ENCODE measurements around the gene SNRPB. TPM values are rescaled to one million over a fixed set of nuclear protein-coding genes. Genes with fewer than 3 reads are reported as not detected.
A peak's percentile ranks its signal among the peaks of the same experiment; 100 is the strongest.

The SNRPB gene
- polyA plus RNA-seq, 4 donors = 147 to 316 (median 179) TPM

DNA sequence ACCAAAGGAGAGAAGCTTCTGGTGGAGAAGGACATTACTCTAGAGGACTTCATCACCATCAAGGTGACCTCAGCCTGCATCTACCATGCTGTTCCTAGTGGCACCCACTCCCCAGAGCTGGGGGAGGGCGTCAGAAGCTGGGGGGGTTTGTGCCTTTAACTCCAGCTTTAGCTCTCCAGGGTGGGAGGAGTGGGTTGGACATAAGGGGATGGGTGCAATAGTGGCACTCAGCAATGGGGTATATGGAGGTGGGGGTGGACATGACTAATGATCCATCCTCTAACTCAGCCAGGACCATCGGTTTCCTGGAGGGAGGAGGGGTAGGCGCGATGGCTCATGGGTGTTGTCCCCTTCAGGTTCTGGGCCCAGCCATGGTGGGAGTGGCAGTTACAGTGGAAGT, 40.1 kb downstream of the SNRPB start:
- Histone ChIP-seq H3K36me3 (ENCODE audit: control insufficient read depth in 3 of 3, insufficient read depth in 2 of 3, low read depth in 1 of 3, low read length in 3 of 3) (no peaks in the 10 kb centered on the region), H3K27ac (ENCODE audit: low read depth in 1 of 3, low read length in 2 of 3) (no peak overlapping the region), H3K9me3 (ENCODE audit: control insufficient read depth in 2 of 2, insufficient read depth in 1 of 2, low read depth in 1 of 2, low read length in 1 of 2) (no peaks in the 10 kb centered on the region), H3K4me3 (ENCODE audit: low read depth in 1 of 3, low read length in 3 of 3) (no peak overlapping the region), H3K27me3 (ENCODE audit: control insufficient read depth in 3 of 3, insufficient read depth in 3 of 3, low read length in 3 of 3) (peaks cover 0 to 8% (median 3%) of the 10 kb centered on the region in 3 donors), H3K4me1 (ENCODE audit: control insufficient read depth in 3 of 3, insufficient read depth in 2 of 3, low read depth in 1 of 3, low read length in 2 of 3) (no peaks in the 10 kb centered on the region)
- FAIRE-seq (no peak), DNase-seq (no peak)
- WGBS, 3 donors = 71 to 80% (median 77%) methylated on average over 4 of the region's 4 CpGs

DNA sequence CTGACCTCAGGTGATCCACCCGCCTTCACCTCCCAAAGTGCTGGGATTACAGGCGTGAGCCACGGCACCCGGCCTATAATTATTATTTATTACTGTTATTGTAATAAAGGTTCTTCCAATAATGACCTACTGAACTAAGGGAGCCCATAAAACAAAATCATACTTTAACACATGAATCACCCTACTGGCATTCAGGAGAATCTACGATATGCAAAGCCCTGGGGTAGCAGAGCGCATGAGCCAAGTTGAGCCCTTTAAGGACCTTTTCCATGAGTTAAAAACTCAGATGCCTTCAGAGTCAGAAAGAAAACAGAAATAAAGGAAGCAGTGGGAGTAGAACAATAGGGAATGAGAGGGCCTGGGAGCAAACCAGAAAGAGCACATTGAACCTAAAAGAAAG, 41.5 kb downstream of the SNRPB start:
- Histone ChIP-seq H3K36me3 (ENCODE audit: control insufficient read depth in 3 of 3, insufficient read depth in 2 of 3, low read depth in 1 of 3, low read length in 3 of 3) (no peaks in the 10 kb centered on the region), H3K27me3 (ENCODE audit: control insufficient read depth in 3 of 3, insufficient read depth in 3 of 3, low read length in 3 of 3) (peaks cover 0 to 8% (median 3%) of the 10 kb centered on the region in 3 donors), H3K9me3 (ENCODE audit: control insufficient read depth in 2 of 2, insufficient read depth in 1 of 2, low read depth in 1 of 2, low read length in 1 of 2) (no peaks in the 10 kb centered on the region), H3K4me3 (ENCODE audit: low read depth in 1 of 3, low read length in 3 of 3) (no peak overlapping the region), H3K27ac (ENCODE audit: low read depth in 1 of 3, low read length in 2 of 3) (no peak overlapping the region), H3K4me1 (ENCODE audit: control insufficient read depth in 3 of 3, insufficient read depth in 2 of 3, low read depth in 1 of 3, low read length in 2 of 3) (no peaks in the 10 kb centered on the region)
- WGBS, 3 donors = 29 to 68% (median 35%) methylated on average over 6 of the region's 6 CpGs
- no peak for FAIRE-seq
- no peak for DNase-seq

DNA sequence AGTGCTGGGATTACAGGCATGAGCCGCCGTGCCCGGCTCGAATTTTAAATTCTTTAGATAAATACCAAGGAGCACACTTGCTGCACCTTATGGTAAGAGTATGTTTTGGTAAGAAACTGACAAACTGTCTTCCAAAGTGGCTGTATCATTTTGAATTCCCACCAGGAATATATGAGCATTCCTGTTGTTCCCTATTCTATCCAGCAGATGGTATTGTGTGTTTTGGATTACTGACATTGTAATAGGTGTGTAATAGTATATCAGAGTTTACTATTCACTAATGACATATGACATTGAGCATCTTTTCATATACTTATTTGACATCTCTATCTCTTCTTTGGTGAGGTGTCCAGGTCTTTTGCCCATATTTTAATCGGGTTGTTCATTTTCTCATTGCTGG, 49.3 kb downstream of the SNRPB start:
- H3K4me3 ChIP-seq (ENCODE audit: low read depth in 1 of 3, low read length in 3 of 3) = no peak overlapping the region
- H3K36me3 ChIP-seq (ENCODE audit: control insufficient read depth in 3 of 3, insufficient read depth in 2 of 3, low read depth in 1 of 3, low read length in 3 of 3) = no peaks in the 10 kb centered on the region
- FAIRE-seq (no peak), DNase-seq (peak in 1 of 2 donors; percentile 6)
- no peak overlapping the region for H3K27ac ChIP-seq (ENCODE audit: low read depth in 1 of 3, low read length in 2 of 3)
- H3K4me1 ChIP-seq (ENCODE audit: control insufficient read depth in 3 of 3, insufficient read depth in 2 of 3, low read depth in 1 of 3, low read length in 2 of 3) = no peaks in the 10 kb centered on the region
- no peaks in the 10 kb centered on the region for H3K9me3 ChIP-seq (ENCODE audit: control insufficient read depth in 2 of 2, insufficient read depth in 1 of 2, low read depth in 1 of 2, low read length in 1 of 2)
- WGBS, 3 donors = 78 to 81% (median 78%) methylated on average over 5 of the region's 5 CpGs
- peaks cover 0 to 2% (median 0%) of the 10 kb centered on the region in 3 donors for H3K27me3 ChIP-seq (ENCODE audit: control insufficient read depth in 3 of 3, insufficient read depth in 3 of 3, low read length in 3 of 3)

DNA sequence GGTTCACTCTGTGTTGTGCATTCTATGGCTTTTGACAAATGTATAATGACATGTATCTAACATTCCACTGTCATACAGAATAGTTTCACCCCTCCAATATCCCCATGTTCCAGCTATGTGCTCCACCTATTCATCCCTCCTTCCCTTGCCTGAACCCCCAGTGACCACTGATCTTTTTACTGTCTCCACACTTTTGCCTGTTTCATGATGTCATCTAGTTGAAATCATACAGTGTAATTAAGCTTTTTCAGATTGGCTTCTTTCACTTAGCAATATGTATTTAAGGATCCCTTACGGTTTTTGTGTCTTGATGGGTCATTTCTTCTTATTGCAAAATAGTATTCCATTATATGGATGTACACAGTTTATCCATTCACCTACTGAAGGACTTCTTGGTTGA, 50.1 kb downstream of the SNRPB start:
- Histone ChIP-seq H3K36me3 (ENCODE audit: control insufficient read depth in 3 of 3, insufficient read depth in 2 of 3, low read depth in 1 of 3, low read length in 3 of 3) (no peaks in the 10 kb centered on the region), H3K27me3 (ENCODE audit: control insufficient read depth in 3 of 3, insufficient read depth in 3 of 3, low read length in 3 of 3) (peaks cover 0 to 6% (median 0%) of the 10 kb centered on the region in 3 donors), H3K27ac (ENCODE audit: low read depth in 1 of 3, low read length in 2 of 3) (no peak overlapping the region), H3K4me1 (ENCODE audit: control insufficient read depth in 3 of 3, insufficient read depth in 2 of 3, low read depth in 1 of 3, low read length in 2 of 3) (no peaks in the 10 kb centered on the region), H3K4me3 (ENCODE audit: low read depth in 1 of 3, low read length in 3 of 3) (no peak overlapping the region), H3K9me3 (ENCODE audit: control insufficient read depth in 2 of 2, insufficient read depth in 1 of 2, low read depth in 1 of 2, low read length in 1 of 2) (no peaks in the 10 kb centered on the region)
- WGBS, 3 donors = 50 to 71% (median 54%) methylated on average over 1 of the region's 1 CpG
- no peak for DNase-seq
- FAIRE-seq = no peak

DNA sequence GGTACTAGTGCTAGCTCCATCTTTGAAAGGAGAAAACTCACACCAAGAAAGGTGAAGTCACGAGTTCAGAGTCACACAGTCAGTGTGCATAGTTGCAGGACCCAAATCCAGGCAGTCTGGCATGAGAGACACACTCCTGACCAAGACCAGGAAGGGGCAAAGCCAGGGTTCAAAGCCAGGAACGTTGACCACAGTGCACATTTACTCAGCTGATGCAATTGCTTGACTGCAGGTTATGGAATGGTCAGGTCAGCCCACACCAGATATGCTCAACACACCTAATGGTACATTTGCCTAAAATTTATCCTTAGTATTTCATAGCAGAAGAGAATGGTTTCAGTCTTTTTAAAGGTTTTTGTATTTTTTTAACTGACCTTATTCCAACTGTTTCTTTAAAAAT, 52.2 kb downstream of the SNRPB start:
- WGBS, 3 donors = 12 to 42% (median 15%) methylated on average over 2 of the region's 2 CpGs
- Histone ChIP-seq H3K36me3 (ENCODE audit: control insufficient read depth in 3 of 3, insufficient read depth in 2 of 3, low read depth in 1 of 3, low read length in 3 of 3) (no peaks in the 10 kb centered on the region), H3K9me3 (ENCODE audit: control insufficient read depth in 2 of 2, insufficient read depth in 1 of 2, low read depth in 1 of 2, low read length in 1 of 2) (no peaks in the 10 kb centered on the region), H3K4me3 (ENCODE audit: low read depth in 1 of 3, low read length in 3 of 3) (no peak overlapping the region), H3K27me3 (ENCODE audit: control insufficient read depth in 3 of 3, insufficient read depth in 3 of 3, low read length in 3 of 3) (peaks cover 0 to 10% (median 0%) of the 10 kb centered on the region in 3 donors), H3K4me1 (ENCODE audit: control insufficient read depth in 3 of 3, insufficient read depth in 2 of 3, low read depth in 1 of 3, low read length in 2 of 3) (no peaks in the 10 kb centered on the region), H3K27ac (ENCODE audit: low read depth in 1 of 3, low read length in 2 of 3) (no peak overlapping the region)
- FAIRE-seq = no peak
- no peak for DNase-seq

DNA sequence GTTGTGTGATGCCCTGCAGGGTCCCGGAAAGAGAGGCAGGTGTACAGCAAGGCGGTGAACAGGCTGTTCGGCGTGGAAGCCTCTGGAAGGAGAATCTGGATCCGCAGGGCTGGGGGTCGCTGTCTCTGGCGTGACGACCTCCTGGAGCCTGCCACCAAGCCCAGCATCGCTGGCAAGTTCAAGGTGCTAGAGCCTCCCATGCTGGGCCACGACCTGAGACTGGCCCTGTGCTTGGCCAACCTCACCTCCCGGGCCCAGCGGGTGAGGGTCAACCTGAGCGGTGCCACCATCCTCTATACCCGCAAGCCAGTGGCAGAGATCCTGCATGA, 53.4 kb downstream of the SNRPB start:
- Histone ChIP-seq H3K36me3 (ENCODE audit: control insufficient read depth in 3 of 3, insufficient read depth in 2 of 3, low read depth in 1 of 3, low read length in 3 of 3) (no peaks in the 10 kb centered on the region), H3K9me3 (ENCODE audit: control insufficient read depth in 2 of 2, insufficient read depth in 1 of 2, low read depth in 1 of 2, low read length in 1 of 2) (no peaks in the 10 kb centered on the region), H3K27me3 (ENCODE audit: control insufficient read depth in 3 of 3, insufficient read depth in 3 of 3, low read length in 3 of 3) (peaks cover 0 to 10% (median 0%) of the 10 kb centered on the region in 3 donors), H3K4me1 (ENCODE audit: control insufficient read depth in 3 of 3, insufficient read depth in 2 of 3, low read depth in 1 of 3, low read length in 2 of 3) (no peaks in the 10 kb centered on the region), H3K27ac (ENCODE audit: low read depth in 1 of 3, low read length in 2 of 3) (no peak overlapping the region), H3K4me3 (ENCODE audit: low read depth in 1 of 3, low read length in 3 of 3) (no peak overlapping the region)
- 85 to 88% (median 86%) methylated on average over 14 of the region's 14 CpGs for WGBS, 3 donors
- no peak for FAIRE-seq
- no peak for DNase-seq

- Histone ChIP-seq H3K9me3 (ENCODE audit: control insufficient read depth in 2 of 2, insufficient read depth in 1 of 2, low read depth in 1 of 2, low read length in 1 of 2) (no peaks in the 10 kb centered on the region), H3K36me3 (ENCODE audit: control insufficient read depth in 3 of 3, insufficient read depth in 2 of 3, low read depth in 1 of 3, low read length in 3 of 3) (no peaks in the 10 kb centered on the region), H3K27me3 (ENCODE audit: control insufficient read depth in 3 of 3, insufficient read depth in 3 of 3, low read length in 3 of 3) (peaks cover 0 to 10% (median 0%) of the 10 kb centered on the region in 3 donors), H3K27ac (ENCODE audit: low read depth in 1 of 3, low read length in 2 of 3) (no peak overlapping the region), H3K4me1 (ENCODE audit: control insufficient read depth in 3 of 3, insufficient read depth in 2 of 3, low read depth in 1 of 3, low read length in 2 of 3) (no peaks in the 10 kb centered on the region), H3K4me3 (ENCODE audit: low read depth in 1 of 3, low read length in 3 of 3) (no peak overlapping the region)
- FAIRE-seq = no peak
- DNase-seq = no peak
- 66 to 74% (median 72%) methylated on average over 6 of the region's 6 CpGs for WGBS, 3 donors
These were observed 53.9 kb downstream of the SNRPB start for GRCh38 chr20:2416541-2417212.
